GM18526 (cell line): ENCODE measurements around the gene HACD2.

Source experiments
- POLR2A ChIP-seq: IDR thresholded peaks from 3 replicates; pipeline ENCODE4 v1.6.1; 2011; ENCODE audit not compliant: insufficient read length; ENCODE audit errors: extremely low read depth

HACD2 gene

DNA sequence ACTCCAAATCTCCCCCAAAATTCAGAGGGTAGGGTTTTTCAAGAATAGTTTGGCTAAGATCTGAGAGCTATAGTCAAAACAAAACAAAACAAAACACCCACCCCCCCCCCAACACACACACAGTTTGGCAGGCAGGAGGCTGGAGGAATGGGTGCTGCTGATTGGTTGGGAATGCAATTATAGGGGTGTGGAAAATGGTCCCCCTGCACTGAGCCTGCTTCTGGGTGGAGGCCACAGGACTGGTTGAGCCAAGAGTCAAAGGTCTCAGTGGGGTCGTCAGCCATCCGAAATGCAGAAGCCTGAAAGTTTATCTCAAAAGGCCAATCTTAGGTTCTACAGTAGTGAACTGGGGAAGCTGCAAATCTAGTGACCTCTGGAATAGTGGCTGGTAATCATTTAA is 2.5 kb upstream of the HACD2 start:
- TF ChIP-seq POLR2A, result no peak

GRCh38 chr3:123586968-123587367 is 2.1 kb upstream of the HACD2 start:
- TF ChIP-seq POLR2A, result no peak

DNA sequence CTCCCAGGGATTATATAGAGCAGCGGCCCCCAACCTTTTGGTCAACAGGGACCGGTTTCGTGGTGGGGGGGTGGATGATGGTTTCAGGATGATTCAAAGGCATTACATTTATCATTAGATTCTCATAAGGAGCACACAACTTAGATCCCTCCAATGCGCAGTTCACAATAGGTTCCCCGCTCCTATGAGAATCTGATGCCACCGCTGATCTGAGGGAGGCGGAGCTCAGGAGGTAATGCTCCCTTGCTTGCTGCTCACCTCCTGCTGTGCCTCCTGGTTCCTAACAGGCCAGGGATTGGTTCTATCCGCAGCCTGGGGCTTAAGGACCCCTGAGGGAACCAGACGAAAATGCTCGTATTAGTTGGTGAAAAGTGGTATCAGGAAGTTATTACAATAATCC is 1.3 kb upstream of the HACD2 start:
- no peak for TF ChIP-seq POLR2A

GRCh38 chr3:123584284-123584987 is 417 bp downstream of the HACD2 start:
- no peak for TF ChIP-seq POLR2A

GRCh38 chr3:123583561-123583960 is 1.3 kb downstream of the HACD2 start:
- TF ChIP-seq POLR2A, result no peak

GRCh38 chr3:123582315-123582714 is 2.5 kb downstream of the HACD2 start:
- TF ChIP-seq POLR2A, result no peak

- no peak for TF ChIP-seq POLR2A
Measured at GRCh38 chr3:123576122-123576521, 8.7 kb downstream of the HACD2 start.

GRCh38 chr3:123571973-123572365 is 12.9 kb downstream of the HACD2 start:
- no peak for TF ChIP-seq POLR2A

GRCh38 chr3:123571264-123571972 is 13.4 kb downstream of the HACD2 start:
- no peak for TF ChIP-seq POLR2A

DNA sequence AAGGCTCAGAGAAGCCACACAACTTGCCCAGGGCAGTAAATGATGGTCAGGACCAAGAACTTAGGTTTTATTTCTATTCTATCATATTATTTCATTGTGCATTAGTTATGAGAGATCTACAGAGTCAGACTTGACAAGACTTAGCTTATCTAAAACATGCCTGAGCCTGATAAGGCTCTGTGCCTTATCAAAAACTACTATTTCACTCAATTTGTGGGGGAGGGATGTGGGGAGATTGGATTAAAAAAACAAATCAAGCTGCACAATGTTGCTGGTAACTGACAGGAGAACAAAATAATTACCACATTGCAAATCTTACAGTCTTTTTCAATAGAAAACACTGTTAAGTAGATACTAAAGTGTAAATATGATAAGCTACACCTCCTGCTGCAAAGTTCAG is 16.0 kb downstream of the HACD2 start:
- TF ChIP-seq POLR2A, result no peak

- no peak for TF ChIP-seq POLR2A
Measured at GRCh38 chr3:123568034-123568433, 16.8 kb downstream of the HACD2 start.

- TF ChIP-seq POLR2A, result no peak
Measured at GRCh38 chr3:123564056-123564455, 20.8 kb downstream of the HACD2 start.

- no peak for TF ChIP-seq POLR2A
Measured at GRCh38 chr3:123562547-123562946, 22.3 kb downstream of the HACD2 start.

GRCh38 chr3:123561188-123561587 is 23.7 kb downstream of the HACD2 start:
- TF ChIP-seq POLR2A, result no peak

DNA sequence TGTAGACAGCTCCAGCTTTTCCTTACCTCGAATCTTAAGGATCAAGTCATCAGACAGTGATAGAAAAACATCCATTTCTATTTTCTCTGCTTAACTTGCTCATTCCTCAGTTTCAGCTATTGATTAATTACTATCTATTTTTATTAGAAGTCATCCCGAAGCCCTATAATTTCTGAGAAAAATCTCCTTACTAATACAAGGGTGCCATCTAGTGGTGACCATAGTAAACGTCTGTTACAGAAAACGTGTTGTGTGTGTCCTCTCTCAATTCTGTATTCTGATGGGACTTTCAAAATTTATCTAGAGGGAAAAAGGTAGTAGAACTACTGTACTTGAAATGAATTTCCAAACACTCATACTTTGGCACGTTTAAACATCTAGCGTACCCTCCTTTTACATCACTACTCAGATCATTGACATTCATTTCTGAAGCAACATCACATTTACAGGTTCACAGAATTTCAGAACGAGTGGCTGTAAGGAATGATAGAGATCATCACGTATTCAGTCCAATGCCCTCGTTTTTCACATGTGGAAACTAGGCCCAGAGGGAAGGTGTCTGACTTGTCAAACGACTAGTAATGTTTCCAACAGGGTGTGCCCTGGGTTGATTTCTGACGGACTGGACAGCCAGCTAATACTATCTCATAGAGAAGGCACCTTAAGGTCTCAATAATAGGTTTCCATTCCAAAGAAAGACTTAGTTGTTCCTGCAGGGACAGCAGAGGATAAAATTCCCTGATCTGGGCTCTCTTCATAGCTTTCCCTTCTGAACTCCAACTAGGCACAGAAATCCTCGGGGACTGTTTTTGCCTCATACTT is 25.6 kb downstream of the HACD2 start:
- TF ChIP-seq POLR2A, result no peak

DNA sequence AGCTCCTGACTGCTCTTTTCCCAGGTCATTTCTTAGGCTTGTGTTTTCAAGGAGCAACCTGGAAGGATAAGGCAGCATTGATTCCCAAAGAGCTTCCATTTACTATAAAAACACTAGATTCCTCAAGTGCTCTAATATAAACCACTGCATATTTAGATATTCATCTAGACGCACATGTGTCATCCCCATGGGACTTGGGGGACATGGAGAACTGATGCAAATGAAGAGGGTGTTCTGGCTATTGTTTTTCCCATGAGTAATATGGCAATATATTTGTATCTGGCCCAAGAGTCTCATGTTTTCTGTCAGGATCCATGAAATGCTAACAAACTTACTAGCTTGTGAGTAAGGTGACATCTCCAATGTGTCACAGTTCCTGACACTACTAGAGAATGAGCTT is 31.3 kb downstream of the HACD2 start:
- no peak for TF ChIP-seq POLR2A
